Measurements from ENCODE around the gene TTC3. TPM values are rescaled to one million over a fixed set of nuclear protein-coding genes. Genes with fewer than 3 reads are reported as not detected.
"Not testable (repeated sequence)": the region's sequence is repeated elsewhere in the genome, so short reads cannot be mapped to it uniquely, and the experiment has no call there.

TTC3 gene
- total RNA-seq: 57.2 and 61.0 TPM in 2 replicates

GRCh38 chr21:37072988-37073416 is at the start of gene TTC3, which contains the start of gene PIGP:
Gene TTC3, plus strand, starts transcription at chr21:37073254. Its CDS starts 14,004 bp downstream, at chr21:37087258.
Gene PIGP, minus strand, starts transcription at chr21:37073071. Its CDS starts 556 bp downstream, at chr21:37072515.
- intact Hi-C loops (cut with micrococcal nuclease): loop anchor here (1.0 to 10.0 kb wide), 6 partner anchors 86 to 492 kb away; partner anchors contain the start of genes DYRK1A and VPS26C

GRCh38 chr21:37026499-37026898 is 46.6 kb upstream of the TTC3 start:
- intact Hi-C loops (cut with micrococcal nuclease): no loop called here

- intact Hi-C loops (cut with micrococcal nuclease): no loop called here
Observed at GRCh38 chr21:37028570-37028969, 44.5 kb upstream of the TTC3 start.

GRCh38 chr21:37030864-37031263 is 42.2 kb upstream of the TTC3 start:
- intact Hi-C loops (cut with micrococcal nuclease): no loop called here

- intact Hi-C loops (cut with micrococcal nuclease): no loop called here
Observed at GRCh38 chr21:37032293-37032692, 40.8 kb upstream of the TTC3 start.

- intact Hi-C loops (cut with micrococcal nuclease): no loop called here
Observed at GRCh38 chr21:37032877-37033471, 40.1 kb upstream of the TTC3 start.

- intact Hi-C loops (cut with micrococcal nuclease): not testable (repeated sequence)
Observed at GRCh38 chr21:37034394-37034793, 38.7 kb upstream of the TTC3 start.

- intact Hi-C loops (cut with micrococcal nuclease): no loop called here
Observed at GRCh38 chr21:37036177-37036576, 36.9 kb upstream of the TTC3 start.

- intact Hi-C loops (cut with micrococcal nuclease): no loop called here
Observed at GRCh38 chr21:37039411-37040075, 33.5 kb upstream of the TTC3 start.

GRCh38 chr21:37040212-37040611 is 32.8 kb upstream of the TTC3 start:
- intact Hi-C loops (cut with micrococcal nuclease): no loop called here

GRCh38 chr21:37041706-37042271 is 31.3 kb upstream of the TTC3 start:
- intact Hi-C loops (cut with micrococcal nuclease): no loop called here

GRCh38 chr21:37043818-37044217 is 29.2 kb upstream of the TTC3 start:
- intact Hi-C loops (cut with micrococcal nuclease): no loop called here

GRCh38 chr21:37044643-37045042 is 28.4 kb upstream of the TTC3 start:
- intact Hi-C loops (cut with micrococcal nuclease): no loop called here

GRCh38 chr21:37045149-37045548 is 27.9 kb upstream of the TTC3 start:
- intact Hi-C loops (cut with micrococcal nuclease): no loop called here

GRCh38 chr21:37045556-37045955 is 27.5 kb upstream of the TTC3 start:
- intact Hi-C loops (cut with micrococcal nuclease): no loop called here

- intact Hi-C loops (cut with micrococcal nuclease): no loop called here
Observed at GRCh38 chr21:37047079-37047478, 26.0 kb upstream of the TTC3 start.

- intact Hi-C loops (cut with micrococcal nuclease): not testable (repeated sequence)
Observed at GRCh38 chr21:37049741-37050140, 23.3 kb upstream of the TTC3 start.

- intact Hi-C loops (cut with micrococcal nuclease): no loop called here
Observed at GRCh38 chr21:37055271-37055855, 17.7 kb upstream of the TTC3 start.

GRCh38 chr21:37057614-37058013 is 15.4 kb upstream of the TTC3 start:
- intact Hi-C loops (cut with micrococcal nuclease): no loop called here

- intact Hi-C loops (cut with micrococcal nuclease): no loop called here
Observed at GRCh38 chr21:37058261-37058660, 14.8 kb upstream of the TTC3 start.

- intact Hi-C loops (cut with micrococcal nuclease): no loop called here
Observed at GRCh38 chr21:37059181-37059580, 13.9 kb upstream of the TTC3 start.

GRCh38 chr21:37060296-37060695 is 12.8 kb upstream of the TTC3 start:
- intact Hi-C loops (cut with micrococcal nuclease): no loop called here
